Endothelial cell of coronary artery (primary cell): ENCODE data around the gene ZNF530. TPM values are rescaled to one million over a fixed set of nuclear protein-coding genes. Genes with fewer than 3 reads are reported as not detected.

Experiments used
- total RNA-seq: library from RNA; depleted of rRNA; stranded (reverse); fragments of >200 nt; gene quantifications from 2 replicates; pipeline ENCODE4 v1.2.3, GENCODE V29; 2014

Gene ZNF530
- 3.3 and 3.7 TPM in 2 replicates for total RNA-seq

DNA sequence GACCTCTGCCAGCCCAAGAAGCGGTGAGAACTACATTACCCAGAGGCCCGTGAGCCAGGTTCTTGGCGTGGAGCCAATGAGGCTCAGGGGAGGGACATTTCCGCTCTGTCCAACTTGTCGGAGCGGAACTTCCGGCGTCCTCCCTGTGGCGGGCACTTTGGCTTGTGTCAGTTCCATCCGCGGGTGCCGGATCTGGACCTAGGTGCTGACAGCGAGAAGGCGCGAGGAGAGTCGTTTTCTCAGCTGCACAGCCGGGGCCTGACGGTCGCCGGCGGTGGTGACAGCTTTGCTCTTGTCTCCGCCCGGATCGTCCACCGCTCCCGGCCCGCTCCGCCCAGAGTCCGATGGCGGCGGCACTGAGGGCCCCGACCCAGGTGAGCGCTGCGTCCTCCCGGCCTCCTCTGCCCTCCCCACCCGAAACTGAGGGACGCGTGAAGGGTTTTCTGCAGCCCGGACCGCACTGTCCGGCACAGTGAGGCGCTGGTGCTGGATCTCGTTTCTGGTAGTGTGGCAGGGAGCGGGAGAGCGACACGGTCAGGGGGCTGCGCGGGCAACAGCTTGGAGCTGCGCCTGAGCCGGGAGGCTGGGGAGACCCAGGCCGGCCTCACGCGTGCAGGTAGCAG lies at the start of gene ZNF530:
ZNF530 (plus strand) TSS at position 125 of the 623 bp plus-strand sequence. CDS start 4,461 bp downstream, outside the sequence.

DNA sequence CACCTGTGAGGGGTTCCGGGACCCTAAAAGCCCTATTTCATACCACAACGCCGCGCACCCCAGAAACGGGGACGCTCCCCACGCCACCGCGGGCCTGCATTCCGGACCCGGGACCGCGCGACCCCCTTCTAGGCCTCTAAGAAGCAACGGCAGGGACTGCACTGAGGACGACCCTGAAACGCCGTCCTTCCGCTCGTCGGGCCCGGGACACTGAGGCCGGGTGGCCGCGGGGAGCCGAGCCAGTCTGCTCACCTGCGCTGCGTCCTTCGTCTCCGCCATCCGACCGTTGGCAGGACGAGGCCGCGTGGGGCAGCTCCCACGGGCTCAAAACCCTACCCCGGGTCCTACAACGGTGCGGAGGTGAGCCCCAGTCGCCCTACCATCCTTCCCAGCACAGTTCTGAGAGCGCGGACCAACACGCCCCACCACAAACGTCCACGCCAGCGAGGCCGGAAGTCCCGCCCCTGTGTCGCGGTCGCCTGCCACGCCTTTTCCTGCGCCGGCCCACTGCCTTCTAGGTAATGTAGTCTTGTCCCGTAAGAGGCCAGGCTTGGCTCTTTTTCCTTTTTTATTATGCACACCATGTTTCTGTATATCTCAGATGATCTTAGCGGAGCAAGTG lies 40.2 kb upstream of the ZNF530 start, which contains the start of gene ZNF550:
ZNF550 (minus strand) TSS at position 460 of the 622 bp plus-strand sequence; CDS start at position 279, 181 bp downstream.

GRCh38 chr19:57578487-57579205 lies 21.0 kb upstream of the ZNF530 start, which contains the start of gene ZNF416:
Gene ZNF416, minus strand, starts transcription at chr19:57578911. Its CDS starts 207 bp downstream, at chr19:57578704.

DNA sequence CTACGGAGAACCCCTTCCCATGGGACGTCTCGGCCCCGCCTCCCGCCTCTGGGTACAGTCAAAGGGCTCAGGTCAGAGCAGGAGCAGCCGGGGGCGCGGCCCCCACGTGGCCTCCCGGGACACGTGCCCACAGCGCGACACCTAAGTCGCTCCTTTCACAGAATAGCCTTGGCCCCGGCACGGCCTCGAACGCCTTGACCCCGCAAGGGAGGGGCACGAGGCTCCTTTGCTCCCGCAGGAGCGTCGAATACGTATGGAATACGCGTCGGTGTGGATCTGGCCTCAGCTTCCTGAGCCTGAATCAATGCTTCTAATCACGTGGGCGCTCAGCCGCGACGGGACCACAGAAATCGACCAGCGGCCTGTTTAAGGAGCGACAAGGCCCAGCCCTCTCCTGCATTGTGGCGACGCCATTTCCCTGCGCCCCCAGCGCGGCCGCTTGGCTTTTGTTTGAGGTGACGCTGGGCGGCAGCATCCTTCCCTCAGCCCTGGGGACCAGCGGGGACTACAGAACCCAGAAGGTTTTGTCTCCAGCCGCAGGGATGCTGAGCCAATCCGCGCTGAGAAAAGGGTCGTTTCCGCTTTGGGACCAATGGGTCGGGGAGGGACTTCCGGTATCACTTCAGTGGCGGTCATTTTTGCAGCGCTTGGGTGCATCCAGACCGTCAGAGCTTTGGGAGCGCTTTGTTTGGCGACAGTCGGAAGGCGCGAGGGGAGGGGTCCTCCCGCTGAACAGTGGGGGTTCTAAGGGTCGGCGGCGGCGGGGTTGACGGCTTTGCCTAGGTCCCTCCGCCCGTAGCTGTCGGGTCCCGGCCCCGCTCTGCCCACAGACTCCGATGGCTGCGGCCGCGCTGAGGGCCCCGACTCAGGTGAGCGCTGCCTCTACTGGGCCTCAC lies 15.9 kb upstream of the ZNF530 start, which contains the start of gene ZIK1:
ZIK1 (plus strand) TSS at position 625 of the 896 bp plus-strand sequence; CDS start at position 837, 212 bp downstream.

GRCh38 chr19:57613941-57614743 lies 14.5 kb downstream of the ZNF530 start, which contains the start of gene ZNF134:
Gene ZNF134, plus strand, starts transcription at chr19:57614242. Its CDS starts 5,227 bp downstream, at chr19:57619469.

DNA sequence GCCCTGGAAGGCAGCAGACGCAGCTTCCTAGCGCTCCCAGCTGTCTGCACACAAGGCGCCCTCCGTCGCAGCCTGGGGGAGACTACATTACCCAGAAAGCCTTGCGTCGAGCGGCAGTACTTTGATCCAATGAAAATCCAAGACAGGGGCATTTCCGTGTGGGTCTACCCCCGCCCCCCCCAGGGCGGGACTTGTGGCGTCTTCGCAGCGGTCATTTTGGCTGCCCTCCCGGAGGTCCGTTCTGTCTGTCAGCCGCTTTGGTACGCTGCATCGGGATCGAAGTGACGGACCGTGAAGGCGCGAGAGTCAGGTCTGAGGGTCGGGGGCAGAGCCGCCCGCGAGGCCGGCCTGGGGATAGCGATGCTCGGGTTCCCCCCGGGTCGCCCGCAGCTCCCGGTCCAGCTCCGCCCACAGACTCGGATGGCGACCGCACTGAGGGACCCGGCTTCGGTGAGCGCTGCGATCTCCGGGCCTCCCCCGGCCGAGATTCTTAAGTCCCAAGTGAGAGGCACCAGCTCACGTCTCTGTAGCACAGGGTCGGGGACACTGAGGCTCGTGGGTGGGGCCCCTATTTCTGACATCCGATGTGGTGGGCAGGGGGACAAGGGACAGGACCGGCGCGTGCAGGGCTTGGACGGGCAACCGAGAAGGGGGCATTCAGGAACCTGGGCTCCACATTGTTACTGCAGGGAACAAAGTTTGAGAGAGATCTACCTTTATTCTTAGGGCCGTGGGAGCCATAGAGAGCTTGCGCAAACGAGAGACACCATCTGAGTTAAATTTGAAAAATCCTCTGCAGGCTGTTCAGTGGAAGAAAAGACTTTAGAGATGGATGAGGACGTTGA lies 33.5 kb downstream of the ZNF530 start, which contains the start of gene ZNF211:
ZNF211 (plus strand) TSS at position 182 of the 845 bp plus-strand sequence; CDS start at position 361, 179 bp downstream.

Other genes with a start within 250 kb of the ZNF530 start
- gene ZNF304, start 248.6 kb upstream of the ZNF530 start, total RNA-seq = 7.6 and 8.9 TPM in 2 replicates
- gene TRAPPC2B, start 236.3 kb upstream of the ZNF530 start, total RNA-seq = 6.5 and 8.8 TPM in 2 replicates
- gene ZNF547, start 236.3 kb upstream of the ZNF530 start, total RNA-seq = 3.6 and 3.7 TPM in 2 replicates
- gene ZNF548, start 210.0 kb upstream of the ZNF530 start, total RNA-seq = 12.1 and 18.9 TPM in 2 replicates
- gene ZNF17, start 188.7 kb upstream of the ZNF530 start, total RNA-seq = 9.1 and 9.5 TPM in 2 replicates
- gene ZNF749, start 164.6 kb upstream of the ZNF530 start, total RNA-seq = 10.7 and 13.4 TPM in 2 replicates
- gene VN1R1, start 142.7 kb upstream of the ZNF530 start, total RNA-seq = 0.18 and 0.56 TPM in 2 replicates
- 10.2 and 18.1 TPM in 2 replicates for gene ZNF772, start 122.3 kb upstream of the ZNF530 start, total RNA-seq
- 7.1 and 9.7 TPM in 2 replicates for gene ZNF419, start 112.1 kb upstream of the ZNF530 start, total RNA-seq
- gene ZNF773, start 99.9 kb upstream of the ZNF530 start, total RNA-seq = 5.8 and 9.9 TPM in 2 replicates
- gene ZNF549, start 72.5 kb upstream of the ZNF530 start, total RNA-seq = 3.5 and 4.7 TPM in 2 replicates
- 4.9 and 7.2 TPM in 2 replicates for gene ZNF550, start 40.0 kb upstream of the ZNF530 start, total RNA-seq
- gene ZNF416, start 21.0 kb upstream of the ZNF530 start, total RNA-seq = 3.8 TPM in 2 replicates
- 1.1 and 5.5 TPM in 2 replicates for gene ZIK1, start 15.7 kb upstream of the ZNF530 start, total RNA-seq
- 13.9 and 16.3 TPM in 2 replicates for gene ZNF134, start 14.4 kb downstream of the ZNF530 start, total RNA-seq
- 8.7 and 12.0 TPM in 2 replicates for gene ZNF211, start 33.3 kb downstream of the ZNF530 start, total RNA-seq
- not detected in 2 replicates for gene ZSCAN4, start 69.0 kb downstream of the ZNF530 start, total RNA-seq
- 6.9 and 7.0 TPM in 2 replicates for gene ZNF551, start 82.1 kb downstream of the ZNF530 start, total RNA-seq
- gene ZNF154, start 109.3 kb downstream of the ZNF530 start, total RNA-seq = 0.27 and 2.4 TPM in 2 replicates
- 4.3 and 6.6 TPM in 2 replicates for gene ZNF671, start 127.7 kb downstream of the ZNF530 start, total RNA-seq
- gene ZNF776, start 146.9 kb downstream of the ZNF530 start, total RNA-seq = 17.5 and 18.3 TPM in 2 replicates
- gene ZNF586, start 169.8 kb downstream of the ZNF530 start, total RNA-seq = 10.3 and 17.8 TPM in 2 replicates
- gene ZNF552, start 215.0 kb downstream of the ZNF530 start, total RNA-seq = 5.4 and 5.5 TPM in 2 replicates
- 20.2 and 34.4 TPM in 2 replicates for gene ZNF587B, start 230.4 kb downstream of the ZNF530 start, total RNA-seq
- gene ZNF587, start 250.0 kb downstream of the ZNF530 start, total RNA-seq = 26.0 and 31.2 TPM in 2 replicates